PFSK-1 (cell line): Measurements from ENCODE around the gene ANXA3.

ENCODE experiments used
- FOXP2 ChIP-seq: optimal IDR thresholded peaks from 2 replicates; pipeline ENCODE3; 2011; ENCODE audit warnings: borderline replicate concordance, control low read depth, inconsistent platforms; ENCODE audit not compliant: insufficient read depth; ENCODE audit errors: extremely low read length, extremely low read depth
- POLR2AphosphoS5 ChIP-seq: IDR thresholded peaks from 2 replicates; pipeline ENCODE4 v1.6.1; 2012; ENCODE audit warnings: low read depth, mild to moderate bottlenecking, control low read depth, low read length, moderate library complexity
- REST ChIP-seq, 2 experiments: IDR thresholded peaks; 2 replicates each; pipeline versions ENCODE4 v1.6.1 to v1.8.0; 2011 to 2012; ENCODE audit warnings: low read depth in 2 of 2, low read length in 2 of 2, control low read depth in 1 of 2, inconsistent platforms in 1 of 2, mild to moderate bottlenecking in 1 of 2, moderate library complexity in 1 of 2; ENCODE audit not compliant: insufficient read depth in 1 of 2
- SIN3A ChIP-seq: IDR thresholded peaks from 2 replicates; pipeline ENCODE4 v1.6.1; 2012; ENCODE audit warnings: mild to moderate bottlenecking, low read length, moderate library complexity, borderline replicate concordance; ENCODE audit not compliant: insufficient read depth
- TAF1 ChIP-seq: IDR thresholded peaks from 2 replicates; pipeline ENCODE4 v1.6.1; 2012; ENCODE audit warnings: low read length, control low read depth, borderline replicate concordance; ENCODE audit not compliant: insufficient read depth

ANXA3 gene

GRCh38 chr4:78654807-78655206 is 103.2 kb downstream of the ANXA3 start:
- TF ChIP-seq TAF1 (no peak), REST (IDR thresholded peaks at IDR 0.05; ENCODE audit: insufficient read depth in 1 of 2, low read depth in 2 of 2, low read length in 2 of 2) (no peak)

GRCh38 chr4:78656968-78657445 is 105.4 kb downstream of the ANXA3 start:
- TF ChIP-seq SIN3A (no peak), TAF1 (no peak), FOXP2 (peak; percentile 35)

GRCh38 chr4:78659264-78659663 is 107.7 kb downstream of the ANXA3 start:
- TF ChIP-seq REST (IDR thresholded peaks at IDR 0.05; ENCODE audit: insufficient read depth in 1 of 2, low read depth in 2 of 2, low read length in 2 of 2) = no peak
- no peak for TF ChIP-seq FOXP2
- no peak for TF ChIP-seq POLR2AphosphoS5
- no peak for TF ChIP-seq TAF1
- no peak for TF ChIP-seq SIN3A

GRCh38 chr4:78659665-78660064 is 108.1 kb downstream of the ANXA3 start:
- TF ChIP-seq REST (IDR thresholded peaks at IDR 0.05; ENCODE audit: insufficient read depth in 1 of 2, low read depth in 2 of 2, low read length in 2 of 2) (no peak), POLR2AphosphoS5 (no peak), SIN3A (no peak), FOXP2 (no peak), TAF1 (no peak)
